A549 (cell line): ENCODE measurements around the gene TERB1.

Source experiments
- CEBPB ChIP-seq, 2 experiments: fragments of >200 bp in 1 of 2; sonication (Bioruptor Twin) in 1 of 2; formaldehyde crosslinking in 1 of 2; IDR thresholded peaks; 2 replicates each; pipeline ENCODE4 v1.6.1; 2012 to 2016
- CTCF ChIP-seq: fragments of >200 bp; sonication (Bioruptor Twin); formaldehyde crosslinking; IDR thresholded peaks from 3 replicates; pipeline ENCODE4 v1.5.1; 2016
- MYC ChIP-seq: IDR thresholded peaks from 2 replicates; pipeline ENCODE4 v1.6.1; 2012; ENCODE audit warnings: mild to moderate bottlenecking, inconsistent platforms, low read length, improper control_type of control experiment, borderline replicate concordance
- POLR2A ChIP-seq: IDR thresholded peaks from 2 replicates; pipeline ENCODE4 v1.6.1; 2012; ENCODE audit warnings: mild to moderate bottlenecking, low read length
- RCOR1 ChIP-seq: fragments of 150-350 bp; IDR thresholded peaks from 2 replicates; pipeline ENCODE4 v1.6.1; 2014; ENCODE audit warnings: antibody characterized with exemption, low read length, low read depth
- SMC3 ChIP-seq: fragments of >200 bp; sonication (Bioruptor Twin); formaldehyde crosslinking; IDR thresholded peaks from 3 replicates; pipeline ENCODE4 v1.6.1; 2018; ENCODE audit warnings: inconsistent platforms
- TFCP2L1 ChIP-seq: fragments of 250-450 bp; sonication (Bioruptor Pico); IDR thresholded peaks from 2 replicates; pipeline ENCODE4 v1.5.0; 2021; ENCODE audit warnings: mild to moderate bottlenecking

GRCh38 chr16:66802159-66802558, 775 bp upstream of the TERB1 start:
- TF ChIP-seq CTCF (no peak), POLR2A (no peak), SMC3 (no peak), MYC (no peak), RCOR1 (no peak), TFCP2L1 (CRISPR knock-in tag) (no peak), CEBPB (IDR thresholded peaks at IDR 0.05) (no peak)
